HG02798 (cell line): Measurements from ENCODE around the gene ENTPD6.
"Not testable (repeated sequence)": the region's sequence is repeated elsewhere in the genome, so short reads cannot be mapped to it uniquely, and the experiment has no call there.

Experiments used
- ATAC-seq: cut with Tn5 transposase; IDR thresholded peaks from one replicate; pipeline ENCODE4 v1.9.1; 2021; ENCODE audit warnings: mild to moderate bottlenecking; ENCODE audit not compliant: unreplicated experiment, poor library complexity

The ENTPD6 gene

GRCh38 chr20:25195014-25195961 lies at the start of gene ENTPD6:
ENTPD6 (plus strand) TSS chr20:25195712; CDS start chr20:25206537, 10,825 bp downstream.
- ATAC-seq = peak; percentile 85

GRCh38 chr20:25146976-25147375 lies 48.5 kb upstream of the ENTPD6 start:
- ATAC-seq = no peak

DNA sequence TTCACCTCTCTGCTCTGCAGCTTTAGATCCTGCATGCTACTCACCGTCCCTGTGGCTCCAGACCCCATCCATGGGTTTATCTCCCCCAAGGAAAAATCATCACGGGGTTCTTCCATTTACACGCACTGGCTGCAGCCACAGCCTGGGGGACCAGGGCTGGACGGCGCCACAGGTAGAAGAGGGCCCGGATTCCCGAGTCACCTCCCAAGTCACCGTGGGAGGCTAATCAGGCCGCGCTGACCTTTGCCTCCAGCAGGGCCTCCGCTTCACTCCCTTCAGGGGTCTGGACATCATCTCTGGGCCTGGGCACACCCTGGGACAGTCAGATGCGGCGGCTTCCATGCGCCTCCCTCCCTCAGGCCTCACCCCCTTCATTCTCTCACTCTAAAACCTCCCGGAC lies 47.8 kb upstream of the ENTPD6 start:
- no peak for ATAC-seq

DNA sequence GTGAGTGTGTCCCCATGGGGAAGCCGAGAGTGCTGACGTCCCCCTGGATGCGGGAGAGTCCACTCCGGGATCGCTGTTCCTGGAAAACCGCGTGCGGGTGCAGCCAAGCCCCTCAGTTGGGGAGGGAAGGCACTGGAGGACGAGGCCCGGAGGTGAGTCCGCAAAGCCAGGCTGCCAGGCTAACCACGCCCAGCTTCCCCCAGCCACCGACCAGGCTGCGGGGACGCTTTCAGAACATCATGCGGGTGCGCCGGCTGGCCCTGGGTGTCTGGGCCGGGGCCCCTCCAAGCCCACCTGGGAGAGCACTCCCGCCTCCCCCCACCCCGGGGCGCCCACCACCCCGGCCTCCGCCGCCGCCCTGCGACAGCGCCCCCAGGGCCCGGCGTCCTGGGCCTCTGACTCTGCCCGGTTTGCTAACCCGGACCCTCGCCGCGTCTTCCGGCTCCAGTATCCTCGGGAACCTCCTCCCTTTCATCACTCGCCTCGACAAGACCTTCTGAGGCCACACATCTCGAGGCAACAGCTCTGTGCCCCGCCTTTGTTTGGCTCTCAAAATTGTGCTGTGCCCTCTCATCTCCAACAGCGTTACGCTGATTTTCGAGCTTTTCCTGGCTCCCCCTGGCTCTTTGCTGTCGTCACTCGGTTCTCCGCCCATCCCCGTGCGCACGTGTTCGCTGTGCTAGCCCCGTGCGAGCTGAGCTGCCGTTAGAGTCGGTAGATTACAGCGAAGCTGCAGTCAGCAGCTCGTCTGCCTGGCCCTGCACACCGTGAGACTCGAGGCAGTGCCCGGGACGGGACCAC lies 47.1 kb upstream of the ENTPD6 start:
- ATAC-seq = no peak

DNA sequence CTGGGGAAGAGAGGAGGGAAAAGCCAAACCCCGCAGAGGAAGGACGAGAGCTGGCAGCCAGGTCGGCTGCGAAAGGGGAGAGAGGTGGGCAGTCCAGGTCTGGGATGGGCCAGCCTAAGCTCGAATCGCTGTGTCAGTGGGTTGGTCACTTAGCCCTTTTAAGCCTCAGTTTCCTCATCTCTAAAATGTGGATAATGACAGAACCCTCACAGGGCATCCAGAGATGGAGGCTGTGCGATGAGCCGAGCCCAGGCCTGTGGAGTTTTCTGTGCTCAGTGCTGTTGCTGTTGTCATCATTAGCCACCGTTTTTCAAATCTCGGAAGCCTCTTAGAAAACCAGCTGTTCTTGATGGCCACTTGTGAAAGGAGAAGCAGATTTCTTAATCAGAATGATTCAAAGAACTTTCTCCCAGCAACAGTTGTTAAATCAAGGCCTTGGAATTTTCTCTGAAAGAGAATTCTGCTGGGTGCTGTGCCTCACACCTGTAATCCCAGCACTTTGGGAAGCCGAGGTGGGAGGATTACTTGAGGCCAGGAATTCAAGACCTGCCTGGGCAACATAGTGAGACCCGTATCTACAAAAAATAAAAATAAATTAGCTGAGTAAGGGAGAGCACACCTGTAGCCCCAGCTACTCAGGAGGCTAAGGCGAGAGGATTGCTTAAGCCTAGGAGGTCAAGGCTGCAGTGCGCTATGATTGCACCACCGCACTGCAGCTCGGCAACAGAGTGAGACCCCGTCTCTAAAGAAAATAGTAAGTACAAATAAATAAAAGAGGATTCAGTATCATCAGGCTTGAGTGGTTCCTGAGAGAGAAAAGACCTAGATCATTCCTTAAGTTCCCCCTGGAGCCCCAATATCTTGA lies 46.3 kb upstream of the ENTPD6 start:
- no peak for ATAC-seq

DNA sequence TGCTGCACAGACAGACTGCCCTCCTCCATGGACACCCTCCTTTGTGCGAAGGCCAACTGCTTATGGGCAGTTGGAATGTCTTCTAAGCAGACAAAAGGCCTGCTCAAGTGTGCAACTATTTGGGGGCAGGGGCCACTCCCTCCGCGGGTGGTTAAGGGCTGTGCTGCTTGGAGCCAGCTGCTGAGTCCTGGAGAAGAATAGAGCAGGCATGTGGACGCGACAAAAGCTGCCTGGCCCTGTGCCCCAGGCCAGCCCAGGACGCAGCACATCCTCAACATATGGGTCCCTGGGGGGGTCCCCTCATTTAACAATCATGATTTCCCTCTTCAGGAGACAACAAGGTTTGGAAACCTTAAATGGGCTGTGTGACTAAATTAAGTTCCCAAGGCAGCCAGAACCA lies 45.5 kb upstream of the ENTPD6 start:
- no peak for ATAC-seq

GRCh38 chr20:25158043-25158442 lies 37.5 kb upstream of the ENTPD6 start:
- ATAC-seq = no peak

DNA sequence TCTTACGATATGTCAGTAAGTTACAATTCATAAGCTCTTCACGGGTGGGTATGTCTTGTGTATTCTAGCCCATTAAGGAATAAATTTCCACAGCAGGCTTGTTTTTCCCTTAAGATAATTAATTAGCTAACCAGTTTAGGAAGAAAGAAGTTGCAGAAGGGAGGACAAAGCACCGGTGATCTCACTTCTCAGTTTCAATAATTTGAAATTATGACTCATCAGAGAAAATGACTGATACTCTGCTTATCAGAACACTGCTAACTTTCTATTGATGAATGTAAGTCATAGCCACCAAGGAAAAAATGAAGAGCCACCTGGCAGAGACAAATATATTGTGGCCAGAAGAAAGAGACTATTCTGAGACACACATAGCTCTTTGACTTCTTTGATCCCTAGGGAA lies 35.0 kb upstream of the ENTPD6 start:
- ATAC-seq = peak; percentile 48

GRCh38 chr20:25160897-25161296 lies 34.6 kb upstream of the ENTPD6 start:
- no peak for ATAC-seq

DNA sequence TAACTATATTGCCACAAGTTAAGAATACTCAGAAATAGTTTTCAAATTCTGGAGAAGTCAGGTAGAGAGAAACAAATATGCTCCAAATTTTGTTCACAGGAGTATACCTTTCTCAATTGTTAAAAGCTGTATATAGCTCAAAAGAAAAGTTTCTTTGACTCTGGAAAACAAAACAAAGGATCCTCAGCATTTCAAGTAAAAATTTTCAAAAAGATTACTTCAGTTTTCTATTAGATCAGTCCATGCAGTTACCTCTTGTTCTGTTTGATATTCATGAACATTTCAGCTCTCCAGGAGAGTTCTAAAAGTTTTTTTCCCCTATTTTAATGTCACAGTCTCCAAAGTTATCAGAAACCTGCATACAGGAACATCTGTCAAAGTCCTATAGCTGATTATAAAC lies 30.4 kb upstream of the ENTPD6 start:
- ATAC-seq = no peak

GRCh38 chr20:25166105-25166782 lies 29.3 kb upstream of the ENTPD6 start:
- ATAC-seq = not testable (repeated sequence)

DNA sequence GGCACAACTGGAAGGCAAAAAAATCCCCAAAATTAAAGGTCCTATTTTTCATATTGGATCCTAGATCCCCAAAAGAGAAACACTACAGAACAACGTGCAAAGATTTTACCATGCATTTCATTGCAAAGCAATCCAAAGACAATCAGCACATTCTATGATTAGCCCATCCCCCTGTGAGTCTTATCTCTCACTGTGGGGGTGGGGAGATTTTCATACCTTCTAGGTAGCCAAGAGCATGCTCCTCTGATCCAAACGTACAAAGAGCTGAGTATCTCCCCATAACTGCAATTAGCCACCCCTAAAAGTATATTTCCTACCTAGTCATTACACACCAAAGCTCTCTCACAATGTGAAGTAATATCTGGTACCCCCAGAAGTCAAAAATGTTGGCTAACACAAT lies 22.2 kb upstream of the ENTPD6 start:
- ATAC-seq = no peak

DNA sequence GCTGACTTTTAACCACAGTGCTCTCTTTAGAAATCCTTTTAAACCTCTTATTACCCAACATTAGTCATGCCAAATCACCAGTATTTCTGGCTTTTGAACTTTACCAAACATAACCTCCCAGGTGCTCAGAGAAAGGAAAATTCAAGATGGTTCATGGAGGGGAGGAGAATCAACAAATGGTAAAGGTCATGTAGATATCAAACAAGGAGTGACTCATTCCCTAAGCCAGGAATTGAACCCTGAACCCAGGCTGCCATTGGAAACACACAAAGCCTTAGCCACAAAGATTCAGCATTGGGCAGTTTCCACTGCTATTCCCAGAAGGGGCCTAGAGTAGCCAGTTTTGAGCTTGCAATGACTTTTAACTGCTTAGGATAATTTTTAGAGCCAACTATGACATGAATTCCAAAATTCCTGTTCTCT lies 21.6 kb upstream of the ENTPD6 start:
- ATAC-seq = no peak

DNA sequence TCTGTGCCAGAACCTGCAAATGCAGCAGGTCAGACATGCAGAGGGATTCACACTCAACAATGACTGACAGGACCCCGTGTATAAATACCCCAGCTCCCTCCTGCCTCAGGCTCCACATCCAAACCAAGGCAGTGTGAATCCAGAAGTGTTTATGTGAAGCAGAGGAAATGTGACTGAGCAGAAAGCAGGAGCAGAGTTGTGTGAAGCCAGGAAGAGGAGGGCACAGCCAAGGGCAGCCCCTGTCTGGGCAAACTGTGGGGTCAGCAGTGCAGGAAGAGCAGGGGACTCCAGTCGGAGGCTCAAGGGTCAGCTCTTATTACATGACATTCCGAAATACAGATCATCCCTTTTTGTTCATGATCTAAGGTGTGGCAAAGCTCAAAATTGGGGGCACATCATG lies 19.3 kb upstream of the ENTPD6 start:
- no peak for ATAC-seq

- no peak for ATAC-seq
These were observed 17.6 kb upstream of the ENTPD6 start for GRCh38 chr20:25177890-25178321.

GRCh38 chr20:25178563-25179438 lies 16.7 kb upstream of the ENTPD6 start:
- no peak for ATAC-seq

GRCh38 chr20:25179439-25180089 lies 15.9 kb upstream of the ENTPD6 start:
- ATAC-seq = no peak

GRCh38 chr20:25184391-25184790 lies 11.1 kb upstream of the ENTPD6 start:
- ATAC-seq = not testable (repeated sequence)
